ENCODE data around the gene THOC5.

GRCh38 chr22:29520851-29521250, 32.7 kb downstream of the THOC5 start:
- TF ChIP-seq SIN3A (IDR thresholded peaks at IDR 0.05; ENCODE audit: low read depth) (no peak), JUND (IDR thresholded peaks at IDR 0.05) (no peak), YY1 (IDR thresholded peaks at IDR 0.05; ENCODE audit: extremely low read depth, insufficient replicate concordance, low read depth, low read length) (no peak), POLR2A (IDR thresholded peaks at IDR 0.05; ENCODE audit: borderline replicate concordance, extremely low read depth, insufficient read depth, insufficient read length) (no peak), FOSL1 (IDR thresholded peaks at IDR 0.05; ENCODE audit: low read depth) (no peak)
- TF ChIP-seq, protein P1, sequence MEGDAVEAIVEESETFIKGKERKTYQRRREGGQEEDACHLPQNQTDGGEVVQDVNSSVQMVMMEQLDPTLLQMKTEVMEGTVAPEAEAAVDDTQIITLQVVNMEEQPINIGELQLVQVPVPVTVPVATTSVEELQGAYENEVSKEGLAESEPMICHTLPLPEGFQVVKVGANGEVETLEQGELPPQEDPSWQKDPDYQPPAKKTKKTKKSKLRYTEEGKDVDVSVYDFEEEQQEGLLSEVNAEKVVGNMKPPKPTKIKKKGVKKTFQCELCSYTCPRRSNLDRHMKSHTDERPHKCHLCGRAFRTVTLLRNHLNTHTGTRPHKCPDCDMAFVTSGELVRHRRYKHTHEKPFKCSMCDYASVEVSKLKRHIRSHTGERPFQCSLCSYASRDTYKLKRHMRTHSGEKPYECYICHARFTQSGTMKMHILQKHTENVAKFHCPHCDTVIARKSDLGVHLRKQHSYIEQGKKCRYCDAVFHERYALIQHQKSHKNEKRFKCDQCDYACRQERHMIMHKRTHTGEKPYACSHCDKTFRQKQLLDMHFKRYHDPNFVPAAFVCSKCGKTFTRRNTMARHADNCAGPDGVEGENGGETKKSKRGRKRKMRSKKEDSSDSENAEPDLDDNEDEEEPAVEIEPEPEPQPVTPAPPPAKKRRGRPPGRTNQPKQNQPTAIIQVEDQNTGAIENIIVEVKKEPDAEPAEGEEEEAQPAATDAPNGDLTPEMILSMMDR (IDR thresholded peaks at IDR 0.05 in 2 of 3, conservative IDR thresholded peaks at IDR 0.05 in 1 of 3; ENCODE audit: borderline replicate concordance in 1 of 3, insufficient read depth in 1 of 3, low read depth in 2 of 3, low read length in 2 of 3) = no peak

All from HCT116 (cell line).